Nephron (organoid): Measurements from ENCODE around the gene RAF1.
"Not testable (repeated sequence)": the region's sequence is repeated elsewhere in the genome, so short reads cannot be mapped to it uniquely, and the experiment has no call there.

Experiments
- H3K27ac Mint-ChIP-seq, 3 experiments: 2 replicates each; pipeline ENCODE4 v1.8.0; 2020; ENCODE audit warnings: mixed read lengths in 3 of 3, mild to moderate bottlenecking in 2 of 3, moderate library complexity in 1 of 3
- H3K27me3 Mint-ChIP-seq: 2 replicates; pipeline ENCODE4 v1.8.0; 2021; ENCODE audit warnings: low read depth, mild to moderate bottlenecking, moderate library complexity, mixed read lengths
- H3K36me3 Mint-ChIP-seq: 2 replicates; pipeline ENCODE4 v1.8.0; 2020; ENCODE audit warnings: low read depth, mixed read lengths
- H3K4me1 Mint-ChIP-seq: 2 replicates; pipeline ENCODE4 v1.8.0; 2020; ENCODE audit warnings: mixed read lengths
- H3K4me3 Mint-ChIP-seq, 3 experiments: 2 replicates each; pipeline ENCODE4 v1.8.0; 2020; ENCODE audit warnings: mild to moderate bottlenecking in 3 of 3, mixed read lengths in 3 of 3, moderate library complexity in 2 of 3
- H3K9me3 Mint-ChIP-seq: 2 replicates; pipeline ENCODE4 v1.8.0; 2020; ENCODE audit warnings: mixed read lengths
- CTCF ChIP-seq, 3 experiments: fragments of 200-600 bp; sonication (generic); IDR thresholded peaks; one replicate each; pipeline ENCODE4 v1.5.0; 2021; ENCODE audit warnings: antibody characterized with exemption in 3 of 3; ENCODE audit not compliant: unreplicated experiment in 3 of 3

The RAF1 gene

GRCh38 chr3:12628813-12629212 lies 35.1 kb downstream of the RAF1 start:
- no peaks in the 10 kb centered on the region for H3K36me3 Mint-ChIP-seq
- H3K4me1 Mint-ChIP-seq = peaks cover 20% of the 10 kb centered on the region
- TF ChIP-seq CTCF (IDR thresholded peaks at IDR 0.05; ENCODE audit: unreplicated experiment in 3 of 3) = no peak
- H3K27me3 Mint-ChIP-seq = no peaks in the 10 kb centered on the region
- H3K4me3 Mint-ChIP-seq = no peak overlapping the region
- no peaks in the 10 kb centered on the region for H3K9me3 Mint-ChIP-seq
- H3K27ac Mint-ChIP-seq = no peak overlapping the region

GRCh38 chr3:12627370-12627769 lies 36.5 kb downstream of the RAF1 start:
- Mint-ChIP-seq H3K4me1 (peaks cover 21% of the 10 kb centered on the region), H3K36me3 (no peaks in the 10 kb centered on the region), H3K9me3 (no peaks in the 10 kb centered on the region), H3K4me3 (no peak overlapping the region), H3K27me3 (no peaks in the 10 kb centered on the region), H3K27ac (no peak overlapping the region)
- no peak for TF ChIP-seq CTCF (IDR thresholded peaks at IDR 0.05; ENCODE audit: unreplicated experiment in 3 of 3)

- not testable (repeated sequence) for H3K9me3 Mint-ChIP-seq, H3K4me3 Mint-ChIP-seq, H3K36me3 Mint-ChIP-seq, H3K27me3 Mint-ChIP-seq
- peak overlapping the region in 2 of 3 experiments; percentile 35 to 78 for H3K27ac Mint-ChIP-seq
- peaks cover 32% of the 10 kb centered on the region for H3K4me1 Mint-ChIP-seq
These were observed 39.0 kb downstream of the RAF1 start for GRCh38 chr3:12624964-12625363.

- Mint-ChIP-seq H3K27ac (peak overlapping the region; percentile 17 to 69 (median 21)), H3K36me3 (no peaks in the 10 kb centered on the region), H3K4me3 (no peak overlapping the region), H3K4me1 (peaks cover 27% of the 10 kb centered on the region), H3K27me3 (no peaks in the 10 kb centered on the region), H3K9me3 (no peaks in the 10 kb centered on the region)
- TF ChIP-seq CTCF (IDR thresholded peaks at IDR 0.05; ENCODE audit: unreplicated experiment in 3 of 3) = no peak
These were observed 39.9 kb downstream of the RAF1 start for GRCh38 chr3:12624056-12624455.

GRCh38 chr3:12622335-12622734 lies 41.6 kb downstream of the RAF1 start:
- no peak for TF ChIP-seq CTCF (IDR thresholded peaks at IDR 0.05; ENCODE audit: unreplicated experiment in 3 of 3)
- Mint-ChIP-seq H3K4me3 (no peak overlapping the region), H3K27me3 (no peaks in the 10 kb centered on the region), H3K4me1 (peaks cover 27% of the 10 kb centered on the region), H3K36me3 (peaks cover 9% of the 10 kb centered on the region), H3K27ac (peak overlapping the region in 2 of 3 experiments; percentile 12 to 65), H3K9me3 (no peaks in the 10 kb centered on the region)

- H3K27me3 Mint-ChIP-seq = no peaks in the 10 kb centered on the region
- peak overlapping the region in 2 of 3 experiments; percentile 11 to 48 for H3K27ac Mint-ChIP-seq
- peaks cover 27% of the 10 kb centered on the region for H3K4me1 Mint-ChIP-seq
These were observed 43.2 kb downstream of the RAF1 start for GRCh38 chr3:12620729-12621128.

More at GRCh38 chr3:12620729-12621128, 43.2 kb downstream of the RAF1 start:
- TF ChIP-seq CTCF (IDR thresholded peaks at IDR 0.05; ENCODE audit: unreplicated experiment in 3 of 3) = no peak
- H3K4me3 Mint-ChIP-seq = no peak overlapping the region
- H3K36me3 Mint-ChIP-seq = peaks cover 18% of the 10 kb centered on the region
- no peaks in the 10 kb centered on the region for H3K9me3 Mint-ChIP-seq
